HG02610 (cell line): Measurements from ENCODE around the gene DSTN.
"Not testable (repeated sequence)": the region's sequence is repeated elsewhere in the genome, so short reads cannot be mapped to it uniquely, and the experiment has no call there.

Experiments
- ATAC-seq: cut with Tn5 transposase; IDR thresholded peaks from one replicate; pipeline ENCODE4 v1.9.1; 2021; ENCODE audit warnings: mild to moderate bottlenecking, moderate library complexity; ENCODE audit not compliant: unreplicated experiment

DSTN gene

DNA sequence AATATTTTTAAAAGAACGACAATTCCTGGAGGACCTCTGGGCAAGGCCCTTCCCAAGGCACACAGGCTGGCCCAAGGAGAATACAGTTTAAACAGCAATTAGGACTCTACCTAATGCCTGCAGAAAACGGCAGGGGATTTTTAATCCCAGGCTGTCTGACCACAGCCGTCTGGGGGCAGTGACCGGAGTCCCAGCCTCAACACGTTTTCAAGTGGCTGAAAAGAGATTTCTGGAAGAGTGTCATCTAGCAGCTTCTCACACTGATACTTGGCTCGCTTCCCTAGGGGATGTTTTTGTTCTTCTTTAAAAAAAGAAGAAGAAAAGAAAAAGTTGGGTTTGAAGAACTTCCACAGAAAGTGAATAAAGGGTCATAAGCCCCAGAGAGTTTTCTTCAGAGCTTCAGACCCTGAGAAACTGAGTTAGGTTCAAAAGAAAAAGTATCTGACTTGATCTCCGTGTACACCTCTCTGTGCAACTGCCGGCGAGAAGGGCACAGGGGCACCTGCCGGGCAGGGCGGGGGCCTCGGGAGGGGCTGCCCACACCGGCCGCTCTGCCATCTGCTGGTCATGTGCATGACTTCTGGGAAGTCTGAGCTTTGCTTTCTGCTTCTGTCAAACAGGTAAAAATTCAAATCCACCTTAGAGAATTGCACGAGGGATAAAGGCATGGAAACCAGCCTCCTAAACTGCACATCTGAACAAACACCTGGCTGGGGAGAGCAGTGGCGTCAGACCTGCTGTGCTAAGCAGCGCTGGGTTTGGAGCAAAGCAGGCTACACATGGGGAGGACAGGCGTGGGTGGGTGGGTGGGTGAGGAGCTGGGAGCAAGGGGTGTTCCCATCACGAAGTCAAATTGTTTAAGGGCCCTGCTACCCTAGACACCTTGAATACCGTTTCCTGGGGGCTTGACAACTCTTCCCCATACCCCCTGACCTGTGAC is 79.2 kb downstream of the DSTN start:
- no peak for ATAC-seq

DNA sequence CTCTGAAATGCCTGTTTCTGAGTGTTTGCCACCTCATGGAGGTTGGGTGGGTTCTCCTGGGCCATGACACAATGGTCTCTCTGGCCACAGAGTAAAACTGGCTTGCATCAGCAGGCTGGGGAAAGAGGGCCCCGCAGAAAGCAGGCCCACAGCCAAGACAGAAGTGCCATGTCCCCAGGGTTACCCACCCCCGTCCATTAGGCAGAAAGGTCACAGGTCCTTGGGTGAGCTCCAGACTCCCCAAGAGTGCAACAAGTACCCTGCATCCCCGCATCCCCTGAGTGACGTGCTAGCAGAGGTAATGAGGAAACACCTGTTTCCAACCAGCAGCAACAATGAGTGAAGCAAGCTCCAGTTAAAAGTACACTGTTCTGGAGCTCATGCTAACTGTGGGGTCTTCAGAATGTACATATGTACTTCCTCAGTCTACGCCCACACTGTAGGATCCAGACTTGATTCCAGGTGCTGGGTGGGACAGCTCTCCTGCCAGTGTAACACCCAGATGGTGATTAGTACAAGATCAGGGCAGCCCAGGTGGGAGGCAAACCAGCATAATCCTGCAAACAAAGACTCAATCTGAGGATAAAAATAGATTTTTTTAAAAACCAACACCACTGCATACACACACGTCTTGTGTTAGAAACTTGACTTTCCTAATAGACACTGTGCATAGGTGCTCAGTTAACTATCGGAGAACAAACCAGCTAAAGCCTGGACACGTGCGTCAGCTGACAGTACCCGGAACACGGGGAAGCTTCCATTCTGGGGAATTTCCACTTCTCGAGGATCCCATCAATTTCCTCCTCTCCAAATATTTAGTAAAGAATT is 80.6 kb downstream of the DSTN start:
- no peak for ATAC-seq

DNA sequence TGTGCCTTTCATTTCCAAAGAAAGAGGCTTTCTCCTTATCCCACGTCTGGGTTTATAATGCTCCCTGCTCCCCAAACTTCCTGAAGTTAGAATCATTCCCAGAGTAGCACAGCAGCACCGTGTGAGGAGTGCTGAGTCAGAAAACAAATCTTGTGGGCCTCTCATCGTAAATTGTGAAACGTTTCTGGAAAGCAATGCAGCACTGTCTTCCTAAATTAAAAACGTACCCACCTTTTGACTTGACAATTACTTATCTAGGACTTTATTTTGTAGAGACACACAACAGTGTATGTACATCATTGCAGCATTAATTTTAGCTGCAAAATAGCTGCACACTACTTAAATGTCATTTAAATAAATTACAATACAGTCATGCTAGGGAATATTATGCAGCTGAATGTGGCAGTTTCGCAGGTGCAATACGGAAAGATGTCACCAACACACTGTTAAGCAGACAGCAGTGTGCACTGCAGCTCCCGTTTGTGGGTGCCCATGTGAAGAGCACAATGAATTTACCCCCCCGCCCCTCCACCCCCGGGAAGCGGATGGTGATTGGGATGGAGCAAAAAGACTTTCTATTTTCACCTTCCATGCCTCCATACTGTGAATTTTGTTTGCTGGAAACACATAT is 81.4 kb downstream of the DSTN start:
- ATAC-seq: no peak

DNA sequence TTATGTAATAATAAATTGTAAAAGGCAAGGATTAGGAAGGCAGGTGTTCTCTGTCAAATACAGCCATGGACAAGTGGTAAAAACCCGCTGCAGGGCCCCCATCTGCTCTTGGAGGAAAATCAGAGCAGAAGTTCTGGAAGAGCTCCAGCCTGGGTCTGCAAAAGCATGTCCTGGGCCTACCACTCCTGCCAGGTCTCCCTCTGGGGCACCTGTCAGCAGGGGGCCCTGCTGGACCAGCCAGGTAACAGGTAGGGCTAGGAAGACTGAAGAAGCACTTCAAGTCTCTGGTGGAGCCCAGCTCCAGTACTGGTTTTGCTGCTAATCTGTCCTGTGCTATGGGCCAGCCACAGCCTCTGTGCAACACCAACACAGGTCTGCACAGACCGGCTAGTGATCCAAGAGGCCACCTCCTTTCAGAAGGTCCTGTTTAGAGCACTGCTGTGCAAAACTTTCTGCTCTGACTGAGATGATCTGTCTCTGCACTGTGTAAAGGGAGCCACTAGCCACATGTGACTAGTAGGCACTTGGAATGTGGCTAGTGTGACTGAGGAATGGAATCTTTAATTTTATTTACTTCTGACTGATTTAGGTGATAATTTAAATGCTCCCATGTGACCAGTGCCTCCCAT is 82.0 kb downstream of the DSTN start:
- no peak for ATAC-seq

DNA sequence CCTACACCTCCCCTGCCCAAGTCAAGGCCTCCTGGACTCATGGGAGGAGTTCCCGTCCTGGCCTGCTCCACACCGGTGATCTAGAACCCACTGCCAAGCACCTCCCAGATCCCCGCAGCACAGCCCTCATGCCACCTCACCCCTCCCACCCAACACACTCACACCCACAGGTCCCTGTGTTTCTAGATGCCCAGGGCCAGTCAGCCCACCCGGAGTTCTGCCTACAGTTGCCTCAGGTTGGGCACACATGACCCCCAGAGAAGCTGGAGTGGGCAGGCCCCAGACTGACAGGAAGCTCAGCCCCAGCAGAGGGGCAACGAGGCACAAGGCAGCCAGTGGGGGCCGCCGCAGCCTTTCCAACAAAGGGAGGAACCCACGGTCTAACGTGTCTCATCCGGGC is 82.5 kb downstream of the DSTN start:
- no peak for ATAC-seq

DNA sequence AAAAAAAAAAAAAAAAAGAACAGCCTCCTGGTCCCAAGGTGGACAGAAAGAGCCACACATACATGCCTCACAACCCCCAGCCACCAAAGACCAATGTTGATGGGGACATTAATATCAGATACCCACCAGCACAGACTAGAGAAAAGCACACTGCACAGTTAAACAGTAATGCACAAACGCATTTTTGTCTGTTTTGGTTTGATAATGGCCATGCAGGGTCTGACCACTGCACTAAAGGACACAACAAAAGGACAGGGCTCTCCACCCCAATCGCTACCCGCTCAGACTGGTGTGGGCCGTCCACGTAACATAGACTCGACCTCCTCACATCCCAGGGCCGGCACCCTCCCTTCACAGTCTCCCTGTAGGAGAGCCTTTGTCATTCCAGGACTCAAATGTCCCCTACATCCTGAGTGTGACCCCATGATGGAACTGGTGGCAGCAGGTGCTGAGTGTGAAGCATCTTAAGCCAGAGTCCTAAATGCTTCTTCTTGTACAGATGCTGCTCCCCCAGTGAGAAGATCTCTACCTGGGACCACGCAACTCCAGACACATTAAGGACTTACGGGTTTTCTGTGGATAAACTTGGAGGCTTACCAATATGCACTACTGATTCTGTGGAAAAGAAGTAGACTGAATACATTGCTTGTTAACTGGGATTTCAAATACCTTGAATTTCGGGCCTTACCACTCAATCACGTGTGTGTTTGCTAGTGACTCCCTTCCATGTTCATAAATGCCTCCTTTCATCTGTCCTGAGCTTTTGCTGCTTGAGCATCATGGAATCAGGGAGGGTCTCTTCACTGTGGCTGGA is 84.2 kb downstream of the DSTN start:
- ATAC-seq: no peak

DNA sequence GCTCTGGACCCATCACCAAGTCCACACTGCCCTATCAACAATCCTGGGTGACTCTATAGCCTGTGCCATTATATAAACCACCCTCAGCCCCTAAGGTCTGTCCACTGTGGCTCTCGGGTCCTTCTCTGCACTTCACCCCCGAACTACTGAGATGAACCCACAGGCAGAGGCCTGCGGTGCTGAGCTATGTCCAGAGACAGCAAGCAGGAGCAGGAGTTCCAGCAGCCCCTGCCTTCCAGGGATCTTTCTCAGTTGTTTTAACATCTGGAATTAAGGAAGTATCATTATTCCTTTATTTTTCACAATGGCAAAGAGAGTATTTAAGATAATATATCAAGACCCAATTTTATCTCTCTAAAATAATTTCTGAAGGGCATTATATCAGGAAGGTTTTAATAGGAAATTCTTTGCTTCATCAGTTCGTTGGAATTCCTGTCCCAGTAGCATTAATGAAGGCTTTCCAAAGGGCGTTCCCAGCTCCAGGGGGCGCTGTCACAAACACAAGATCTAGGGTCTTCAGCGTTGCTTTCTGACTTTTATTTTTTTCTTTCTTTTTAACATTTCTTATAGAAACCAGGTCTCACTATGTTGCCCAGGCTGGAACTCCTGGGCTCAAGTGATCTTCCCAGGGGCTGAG is 84.9 kb downstream of the DSTN start:
- ATAC-seq: no peak

DNA sequence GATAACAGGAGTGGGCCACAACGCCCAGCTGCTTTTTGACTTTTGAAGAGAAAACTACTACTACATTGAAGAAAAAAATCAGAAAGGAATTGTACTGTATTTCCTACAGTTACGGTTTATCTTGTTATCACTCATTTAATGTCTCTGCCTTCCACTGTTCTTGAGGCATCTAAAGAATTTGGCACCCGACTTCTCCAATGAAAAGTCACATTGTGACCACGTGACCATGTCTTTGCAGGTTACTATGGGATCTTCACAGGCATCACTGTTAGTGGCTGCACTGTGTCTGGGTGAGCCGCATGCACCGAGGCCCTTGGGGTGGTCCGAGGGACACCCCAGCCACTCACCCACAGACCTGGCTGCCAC is 85.4 kb downstream of the DSTN start:
- ATAC-seq: no peak

DNA sequence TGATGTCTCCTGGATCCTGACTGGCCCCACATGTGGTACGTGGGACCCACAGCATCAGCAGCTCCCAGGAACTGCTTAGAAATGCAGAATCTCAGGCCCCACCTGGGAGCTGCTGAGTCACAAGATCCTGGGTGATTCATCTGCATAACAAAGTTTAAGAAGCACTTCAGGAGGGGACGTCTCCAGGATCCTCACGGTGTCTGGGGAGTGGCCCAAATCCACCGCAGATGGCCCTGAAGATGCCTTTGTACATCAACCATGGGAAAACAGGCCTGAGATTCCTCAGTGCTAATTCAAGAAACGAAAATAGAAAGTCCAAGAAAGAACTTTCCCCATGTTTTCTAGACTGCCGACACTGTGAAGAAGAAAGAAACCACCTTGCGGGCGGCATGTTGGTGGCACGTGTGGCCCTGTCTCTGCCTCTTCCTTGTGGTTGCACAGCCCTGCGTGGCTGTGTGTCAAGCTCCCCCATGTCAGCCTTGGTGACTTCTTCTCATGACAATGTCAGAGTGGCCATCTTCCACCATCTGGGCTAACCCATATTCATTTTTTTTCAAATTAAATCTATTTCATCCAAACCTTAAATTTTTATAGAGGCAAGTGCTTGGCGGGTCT is 86.1 kb downstream of the DSTN start:
- no peak for ATAC-seq

DNA sequence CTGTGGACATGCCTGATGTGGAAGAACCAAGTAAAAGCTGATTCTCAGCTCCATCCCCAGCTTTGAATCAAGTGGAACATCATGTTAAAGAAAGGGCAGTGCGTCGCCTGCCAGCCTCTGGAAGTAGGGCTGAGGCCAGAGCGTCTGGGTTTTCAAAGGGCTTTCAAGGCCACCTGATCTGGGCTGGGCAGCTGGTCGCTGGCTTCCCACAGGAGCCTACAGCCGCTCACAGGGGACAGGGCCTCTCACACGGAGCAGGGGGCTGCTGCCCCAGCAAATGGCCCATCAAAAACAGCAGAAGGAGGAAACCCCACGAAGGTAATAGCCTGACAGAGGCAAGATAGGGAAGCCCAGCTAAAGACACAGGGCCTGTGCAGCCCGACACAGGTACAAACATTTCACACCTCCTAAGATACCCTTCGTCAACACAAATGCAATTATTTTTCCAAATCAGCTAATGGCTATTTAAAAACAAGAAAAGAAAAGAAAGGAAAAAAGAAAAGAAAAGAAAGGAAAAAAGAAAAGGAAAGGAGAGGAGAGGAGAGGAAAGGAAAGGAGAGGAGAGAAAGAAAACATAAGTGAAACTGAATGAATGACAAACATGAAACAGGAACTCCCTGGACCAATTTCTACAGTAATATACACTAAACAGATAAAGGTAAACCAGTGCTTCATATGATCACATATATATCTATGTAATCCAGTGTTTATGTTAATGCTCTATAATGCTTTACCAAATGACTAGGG is 87.4 kb downstream of the DSTN start:
- ATAC-seq: no peak

DNA sequence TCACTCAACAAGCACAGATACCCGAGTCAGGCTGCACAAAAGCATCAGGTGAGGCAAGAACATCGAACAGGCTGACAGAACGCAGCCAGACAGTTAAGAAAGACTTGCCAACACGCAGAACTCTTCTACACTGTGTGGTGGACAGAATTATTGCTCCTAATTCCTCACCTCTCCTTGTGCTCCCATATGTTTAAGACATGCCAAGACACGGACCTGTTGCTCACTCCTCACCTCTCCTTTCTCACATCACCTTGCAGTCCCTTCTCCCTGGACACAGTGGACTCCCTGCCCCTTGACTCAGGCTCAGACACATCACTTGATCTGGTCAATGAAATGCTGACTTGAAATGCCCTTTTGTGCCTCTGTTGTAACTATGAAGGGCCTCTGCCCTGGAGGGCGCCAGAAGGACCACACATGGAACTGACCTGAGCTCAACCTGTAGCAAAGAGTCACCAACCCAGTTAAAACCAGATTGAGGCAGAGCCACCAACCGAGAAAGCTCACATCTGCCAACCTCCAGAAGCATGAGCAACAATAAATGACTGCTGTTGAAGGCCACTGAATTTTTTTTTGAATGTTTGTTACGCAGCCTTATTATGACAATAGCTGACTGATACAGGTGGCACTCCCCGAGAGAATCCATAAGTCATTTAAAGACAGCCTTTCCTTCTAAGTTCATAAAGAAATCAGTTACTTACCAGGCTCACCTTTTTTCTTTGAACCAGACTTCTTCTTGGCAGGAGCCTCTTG is 88.2 kb downstream of the DSTN start:
- ATAC-seq: no peak

DNA sequence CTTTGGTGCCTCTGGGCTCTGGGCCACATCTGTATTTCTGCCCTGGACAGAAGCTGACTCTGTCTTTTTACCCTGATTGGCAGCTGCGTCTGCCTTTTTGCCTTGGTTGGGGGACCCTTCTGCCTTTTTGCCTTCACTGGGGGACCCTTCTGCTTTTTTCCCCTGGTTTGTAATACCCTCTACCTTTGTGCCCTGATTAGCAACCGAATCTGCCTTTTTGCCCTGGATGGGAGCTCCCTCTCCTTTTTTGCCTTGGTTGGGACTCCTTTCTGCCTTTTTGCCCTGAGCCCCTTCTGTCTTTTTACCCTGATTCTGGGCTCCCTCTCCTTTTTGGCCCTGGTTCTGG is 88.7 kb downstream of the DSTN start:
- no peak for ATAC-seq

DNA sequence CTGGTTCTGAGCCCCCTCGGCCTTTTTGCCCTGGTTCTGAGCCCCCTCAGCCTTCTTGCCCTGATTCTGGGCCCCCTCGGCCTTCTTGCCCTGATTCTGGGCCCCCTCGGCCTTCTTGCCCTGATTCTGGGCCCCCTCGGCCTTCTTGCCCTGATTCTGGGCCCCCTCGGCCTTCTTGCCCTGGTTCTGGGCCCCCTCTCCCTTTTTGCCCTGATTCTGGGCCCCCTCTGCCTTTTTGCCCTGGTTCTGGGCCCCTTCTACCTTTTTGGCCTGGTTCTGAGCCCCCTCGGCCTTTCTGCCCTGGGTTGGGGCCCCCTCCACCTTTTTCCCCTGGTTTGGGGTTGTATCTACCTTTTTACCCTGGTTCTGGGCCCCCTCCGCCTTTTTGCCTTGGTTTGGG is 89.5 kb downstream of the DSTN start:
- not testable (repeated sequence) for ATAC-seq
